OCI-LY7 (cell line): Measurements from ENCODE around the gene CCDC148. TPM values are rescaled to one million over a fixed set of nuclear protein-coding genes. Genes with fewer than 3 reads are reported as not detected.

Experiments used
- BruUV-seq: library from RNA; stranded (reverse); fragments of 400-500 nt; replicated peaks from 2 replicates; lab custom pipeline; 2021; lab: Mats Ljungman, UMichigan
- CTCF ChIA-PET: fragments of 300-600 bp; sonication (Branson Sonifier 250); formaldehyde crosslinking; loops from one replicate; lab custom pipeline; 2022; ENCODE audit warnings: antibody characterized with exemption; ENCODE audit not compliant: unreplicated experiment; lab: Charles Lee
- POLR2A ChIA-PET: fragments of 300-600 bp; sonication (Branson Sonifier 250); formaldehyde crosslinking; loops from one replicate; lab custom pipeline; 2022; ENCODE audit warnings: antibody characterized with exemption; lab: Charles Lee
- DNase-seq: peaks from one replicate; pipeline ENCODE4 v3.0.0-alpha.2; 2015; ENCODE audit warnings: low spot score
- H2AFZ ChIP-seq: fragments of 200-600 bp; sonication (generic), shearing (Covaris generic); 2 replicates; pipeline ENCODE4 v1.6.1; 2014; ENCODE audit warnings: mild to moderate bottlenecking, antibody characterized with exemption, low read length, moderate library complexity
- H3K27ac ChIP-seq: fragments of 200-600 bp; sonication (generic); 2 replicates; pipeline ENCODE4 v1.5.1; 2014; ENCODE audit warnings: mixed run types, low read depth, mild to moderate bottlenecking, moderate library complexity, low read length, inconsistent platforms; ENCODE audit not compliant: poor library complexity, severe bottlenecking
- H3K36me3 ChIP-seq: fragments of 200-600 bp; sonication (generic); 2 replicates; pipeline ENCODE4 v1.6.1; 2014; ENCODE audit warnings: mild to moderate bottlenecking, antibody characterized with exemption, low read length, moderate library complexity, mixed read lengths; ENCODE audit not compliant: insufficient read depth
- H3K4me1 ChIP-seq: fragments of 200-600 bp; sonication (generic); 2 replicates; pipeline ENCODE4 v1.5.1; 2014; ENCODE audit warnings: mild to moderate bottlenecking, low read length; ENCODE audit not compliant: insufficient read depth, poor library complexity, severe bottlenecking
- H3K4me2 ChIP-seq: fragments of 200-600 bp; sonication (generic); 2 replicates; pipeline ENCODE4 v1.6.1; 2014; ENCODE audit warnings: mild to moderate bottlenecking, low read length
- H3K4me3 ChIP-seq: fragments of 200-600 bp; sonication (generic); 2 replicates; pipeline ENCODE4 v1.5.1; 2014; ENCODE audit warnings: mild to moderate bottlenecking, low read depth, low read length; ENCODE audit not compliant: poor library complexity, severe bottlenecking
- H3K79me2 ChIP-seq: fragments of 200-600 bp; sonication (generic); 2 replicates; pipeline ENCODE4 v1.6.1; 2016; ENCODE audit warnings: low read depth, mild to moderate bottlenecking, low read length, moderate library complexity, mixed read lengths; ENCODE audit not compliant: insufficient read depth
- H3K9me2 ChIP-seq: fragments of 200-600 bp; sonication (generic); 2 replicates; pipeline ENCODE4 v1.6.1; 2016; ENCODE audit warnings: mild to moderate bottlenecking, low read length, mixed read lengths; ENCODE audit not compliant: insufficient read depth
- H3K9me3 ChIP-seq: fragments of 200-600 bp; sonication (generic); 2 replicates; pipeline ENCODE4 v1.6.1; 2014; ENCODE audit warnings: mild to moderate bottlenecking, mixed run types, low read length, mixed read lengths
- H4K20me1 ChIP-seq: fragments of 200-600 bp; sonication (generic); 2 replicates; pipeline ENCODE4 v1.6.1; 2014; ENCODE audit warnings: mild to moderate bottlenecking, antibody characterized with exemption, low read length, moderate library complexity, mixed read lengths; ENCODE audit not compliant: insufficient read depth
- EZH2phosphoT487 ChIP-seq: fragments of 200-600 bp; sonication (generic); IDR thresholded peaks from 2 replicates; pipeline ENCODE4 v1.6.1; 2018; ENCODE audit warnings: low read depth, borderline replicate concordance, mild to moderate bottlenecking, mixed run types, antibody characterized with exemption, low read length, moderate library complexity, mixed read lengths
- intact Hi-C: fragments of 100-400 bp; cut with micrococcal nuclease; formaldehyde crosslinking; loops from one replicate; pipeline ENCODE4 v1.10.0; 2022; ENCODE audit not compliant: unreplicated experiment
- total RNA-seq, 2 experiments: library from RNA; depleted of rRNA in 1 of 2; stranded (reverse); fragments of >200 nt in 1 of 2; shearing (Covaris generic) in 1 of 2; gene quantifications; 2 replicates each; pipeline ENCODE4 v1.2.3, GENCODE V29; 2014 to 2022
- TF ChIP-seq, protein P1 (sequence below): fragments of 200-600 bp; sonication (generic); conservative IDR thresholded peaks from 2 replicates; pipeline ENCODE4 v1.5.1; 2014; ENCODE audit warnings: mild to moderate bottlenecking, antibody characterized with exemption, low read length, moderate library complexity, mixed read lengths

CCDC148 gene
- total RNA-seq, 2 experiments from 2014 or later: 0.19 to 0.99 TPM

GRCh38 chr2:158192515-158193443 lies 263.8 kb downstream of the CCDC148 start:
- H3K27ac ChIP-seq: no peak overlapping the region
- DNase-seq: no peak
- no peaks in the 10 kb centered on the region for H3K36me3 ChIP-seq
- H3K79me2 ChIP-seq: no peaks in the 10 kb centered on the region
- H3K4me1 ChIP-seq: no peaks in the 10 kb centered on the region
- intact Hi-C loops: no loop called here
- TF ChIP-seq EZH2phosphoT487: no peak
- TF ChIP-seq, protein P1, sequence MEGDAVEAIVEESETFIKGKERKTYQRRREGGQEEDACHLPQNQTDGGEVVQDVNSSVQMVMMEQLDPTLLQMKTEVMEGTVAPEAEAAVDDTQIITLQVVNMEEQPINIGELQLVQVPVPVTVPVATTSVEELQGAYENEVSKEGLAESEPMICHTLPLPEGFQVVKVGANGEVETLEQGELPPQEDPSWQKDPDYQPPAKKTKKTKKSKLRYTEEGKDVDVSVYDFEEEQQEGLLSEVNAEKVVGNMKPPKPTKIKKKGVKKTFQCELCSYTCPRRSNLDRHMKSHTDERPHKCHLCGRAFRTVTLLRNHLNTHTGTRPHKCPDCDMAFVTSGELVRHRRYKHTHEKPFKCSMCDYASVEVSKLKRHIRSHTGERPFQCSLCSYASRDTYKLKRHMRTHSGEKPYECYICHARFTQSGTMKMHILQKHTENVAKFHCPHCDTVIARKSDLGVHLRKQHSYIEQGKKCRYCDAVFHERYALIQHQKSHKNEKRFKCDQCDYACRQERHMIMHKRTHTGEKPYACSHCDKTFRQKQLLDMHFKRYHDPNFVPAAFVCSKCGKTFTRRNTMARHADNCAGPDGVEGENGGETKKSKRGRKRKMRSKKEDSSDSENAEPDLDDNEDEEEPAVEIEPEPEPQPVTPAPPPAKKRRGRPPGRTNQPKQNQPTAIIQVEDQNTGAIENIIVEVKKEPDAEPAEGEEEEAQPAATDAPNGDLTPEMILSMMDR: no peak
- BruUV-seq: no TSS peak
- H3K9me2 ChIP-seq: no peaks in the 10 kb centered on the region
- no peak overlapping the region for H3K4me3 ChIP-seq
- POLR2A ChIA-PET: interaction anchor here (1.4 kb wide), 2 partner anchors 11 to 21 kb away, joined by 3 to 4 read pairs; no protein-coding TSS in a partner anchor
- CTCF ChIA-PET: no interaction called here
- H2AFZ ChIP-seq: no peak overlapping the region
- no peak overlapping the region for H3K4me2 ChIP-seq
- no peaks in the 10 kb centered on the region for H3K9me3 ChIP-seq
- no peaks in the 10 kb centered on the region for H4K20me1 ChIP-seq

GRCh38 chr2:158191076-158191895 lies 265.3 kb downstream of the CCDC148 start:
- H3K27ac ChIP-seq: no peak overlapping the region
- TF ChIP-seq, protein P1: no peak
- no peak for TF ChIP-seq EZH2phosphoT487
- no peaks in the 10 kb centered on the region for H3K4me1 ChIP-seq
- CTCF ChIA-PET: no interaction called here
- no peaks in the 10 kb centered on the region for H3K9me2 ChIP-seq
- DNase-seq: no peak
- H3K36me3 ChIP-seq: no peaks in the 10 kb centered on the region
- no TSS peak for BruUV-seq
- no peaks in the 10 kb centered on the region for H3K79me2 ChIP-seq
- H3K4me3 ChIP-seq: no peak overlapping the region
- H3K9me3 ChIP-seq: no peaks in the 10 kb centered on the region
- no peaks in the 10 kb centered on the region for H4K20me1 ChIP-seq
- H3K4me2 ChIP-seq: no peak overlapping the region
- H2AFZ ChIP-seq: no peak overlapping the region
- intact Hi-C loops: no loop called here
- POLR2A ChIA-PET: interaction anchor here (0.5 to 1.4 kb wide), 4 partner anchors 8 to 25 kb away, joined by 3 read pairs; no protein-coding TSS in a partner anchor
